ENCODE results near the gene ZNF526.

ZNF526 gene

DNA sequence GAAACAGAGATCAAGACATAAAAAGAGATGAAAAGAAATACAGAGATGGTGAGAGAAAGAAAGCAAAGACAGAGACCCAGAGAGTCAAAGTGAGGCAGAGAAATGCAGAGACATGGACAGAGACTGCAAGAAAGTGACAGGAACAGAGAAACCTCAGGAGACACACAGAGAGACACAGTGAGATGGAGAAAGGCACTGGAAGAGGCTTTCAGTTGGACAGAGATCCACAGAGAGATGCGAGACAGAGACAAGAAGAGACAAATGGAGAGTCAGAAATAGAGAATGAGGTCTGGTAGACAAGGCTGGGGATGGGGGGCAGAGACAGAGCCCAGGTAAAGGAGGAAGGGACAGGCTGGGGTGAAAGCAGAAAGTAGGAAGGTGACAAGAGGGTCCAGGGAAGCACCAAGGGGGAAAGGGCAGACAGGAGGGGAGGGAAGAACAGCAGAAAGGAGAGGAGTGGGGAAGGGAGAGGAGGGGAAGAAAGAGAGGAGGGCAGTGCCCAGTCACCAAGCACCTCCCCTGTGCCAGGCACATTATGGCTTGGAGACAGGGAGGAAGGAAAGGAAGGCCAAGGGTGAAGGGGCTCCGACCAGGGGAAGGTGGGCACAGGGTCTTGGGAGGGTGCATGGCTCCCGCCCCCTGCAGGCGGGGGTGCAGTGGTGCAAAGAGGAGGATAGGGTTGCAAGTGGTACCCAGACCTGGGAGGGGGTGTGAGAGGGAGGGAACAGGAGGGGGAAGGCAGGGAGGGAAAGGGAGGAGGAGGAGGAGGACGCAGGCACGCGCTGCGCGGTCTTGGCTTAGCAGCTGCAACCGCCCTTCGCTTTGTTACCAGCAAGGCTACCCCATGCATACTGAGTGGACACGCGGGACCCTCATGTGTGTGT, 41.1 kb upstream of the ZNF526 start:
- Histone ChIP-seq H3K9me3 (no peaks in the 10 kb centered on the region), H3K27me3 (peaks cover 0 to 60% of the 10 kb centered on the region in 2 donors), H3K4me3 (no peak overlapping the region), H3K4me1 (peaks cover 0 to 18% (median 11%) of the 10 kb centered on the region in 4 donors), H3K27ac (no peak overlapping the region), H3K36me3 (no peaks in the 10 kb centered on the region)
- TF ChIP-seq, protein P1, sequence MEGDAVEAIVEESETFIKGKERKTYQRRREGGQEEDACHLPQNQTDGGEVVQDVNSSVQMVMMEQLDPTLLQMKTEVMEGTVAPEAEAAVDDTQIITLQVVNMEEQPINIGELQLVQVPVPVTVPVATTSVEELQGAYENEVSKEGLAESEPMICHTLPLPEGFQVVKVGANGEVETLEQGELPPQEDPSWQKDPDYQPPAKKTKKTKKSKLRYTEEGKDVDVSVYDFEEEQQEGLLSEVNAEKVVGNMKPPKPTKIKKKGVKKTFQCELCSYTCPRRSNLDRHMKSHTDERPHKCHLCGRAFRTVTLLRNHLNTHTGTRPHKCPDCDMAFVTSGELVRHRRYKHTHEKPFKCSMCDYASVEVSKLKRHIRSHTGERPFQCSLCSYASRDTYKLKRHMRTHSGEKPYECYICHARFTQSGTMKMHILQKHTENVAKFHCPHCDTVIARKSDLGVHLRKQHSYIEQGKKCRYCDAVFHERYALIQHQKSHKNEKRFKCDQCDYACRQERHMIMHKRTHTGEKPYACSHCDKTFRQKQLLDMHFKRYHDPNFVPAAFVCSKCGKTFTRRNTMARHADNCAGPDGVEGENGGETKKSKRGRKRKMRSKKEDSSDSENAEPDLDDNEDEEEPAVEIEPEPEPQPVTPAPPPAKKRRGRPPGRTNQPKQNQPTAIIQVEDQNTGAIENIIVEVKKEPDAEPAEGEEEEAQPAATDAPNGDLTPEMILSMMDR (IDR thresholded peaks at IDR 0.05) = no peak
- intact Hi-C loops (cut with DNase I; ENCODE audit: low total_unique reads) = no loop called here
- DNase-seq = no peak

DNA sequence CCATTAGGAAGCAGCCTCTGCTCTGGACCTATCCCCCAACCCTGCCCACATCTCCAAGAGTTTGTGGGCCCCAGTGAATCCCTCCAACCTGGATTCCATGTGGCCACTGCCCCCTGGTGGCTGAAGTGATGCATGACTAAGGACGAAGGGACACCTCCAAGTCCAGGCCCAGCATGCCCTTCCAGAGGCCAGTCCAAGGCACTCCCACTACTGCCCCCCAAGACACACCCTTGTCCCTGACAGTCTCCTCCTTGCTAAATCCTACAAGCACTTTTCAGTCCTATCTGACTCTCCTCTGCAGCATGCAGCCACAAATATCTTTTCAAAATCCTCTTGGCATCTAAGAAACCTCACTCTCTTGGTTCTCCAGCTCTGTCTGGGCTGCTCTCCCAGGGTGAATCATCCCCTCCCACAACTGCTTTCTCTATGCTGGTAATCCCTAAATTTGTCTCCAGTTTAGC, 35.7 kb upstream of the ZNF526 start:
- H3K27me3 ChIP-seq = peaks cover 0 to 36% of the 10 kb centered on the region in 2 donors
- peak; percentile 73 to 79 for DNase-seq
- no peak overlapping the region for H3K27ac ChIP-seq
- no peak overlapping the region for H3K4me3 ChIP-seq
- H3K4me1 ChIP-seq = no peaks in the 10 kb centered on the region
- TF ChIP-seq, protein P1 (IDR thresholded peaks at IDR 0.05) = peak; percentile 81
- no peaks in the 10 kb centered on the region for H3K9me3 ChIP-seq
- no peaks in the 10 kb centered on the region for H3K36me3 ChIP-seq
- intact Hi-C loops (cut with DNase I; ENCODE audit: low total_unique reads) = loop anchor here (5.0 kb wide), 1 partner anchor 52 kb away; the partner anchor contains the start of gene POU2F2

DNA sequence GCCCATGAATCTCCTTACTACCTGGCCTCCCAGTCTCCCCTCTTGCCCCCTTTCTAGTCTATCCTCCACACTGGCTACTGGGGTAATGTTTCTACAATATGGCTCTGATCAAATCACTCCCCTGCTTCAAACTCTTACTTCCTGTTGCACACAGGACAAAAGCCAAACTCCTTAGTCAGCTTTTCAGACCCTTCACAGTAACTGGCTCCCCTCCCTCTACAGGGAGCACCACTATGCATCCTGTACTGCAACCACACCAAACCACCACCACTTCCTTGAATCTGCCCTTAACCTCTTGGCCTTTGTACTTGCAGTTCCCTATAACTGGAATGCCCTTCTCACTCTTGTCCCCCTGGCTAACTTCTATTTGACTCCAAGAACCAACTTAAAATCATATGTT, 34.8 kb upstream of the ZNF526 start:
- intact Hi-C loops (cut with DNase I; ENCODE audit: low total_unique reads) = no loop called here
- H3K27ac ChIP-seq = no peak overlapping the region
- no peaks in the 10 kb centered on the region for H3K4me1 ChIP-seq
- no peaks in the 10 kb centered on the region for H3K9me3 ChIP-seq
- H3K36me3 ChIP-seq = no peaks in the 10 kb centered on the region
- H3K4me3 ChIP-seq = no peak overlapping the region
- TF ChIP-seq, protein P1 (IDR thresholded peaks at IDR 0.05) = no peak
- DNase-seq = no peak
- peaks cover 0 to 28% of the 10 kb centered on the region in 2 donors for H3K27me3 ChIP-seq

DNA sequence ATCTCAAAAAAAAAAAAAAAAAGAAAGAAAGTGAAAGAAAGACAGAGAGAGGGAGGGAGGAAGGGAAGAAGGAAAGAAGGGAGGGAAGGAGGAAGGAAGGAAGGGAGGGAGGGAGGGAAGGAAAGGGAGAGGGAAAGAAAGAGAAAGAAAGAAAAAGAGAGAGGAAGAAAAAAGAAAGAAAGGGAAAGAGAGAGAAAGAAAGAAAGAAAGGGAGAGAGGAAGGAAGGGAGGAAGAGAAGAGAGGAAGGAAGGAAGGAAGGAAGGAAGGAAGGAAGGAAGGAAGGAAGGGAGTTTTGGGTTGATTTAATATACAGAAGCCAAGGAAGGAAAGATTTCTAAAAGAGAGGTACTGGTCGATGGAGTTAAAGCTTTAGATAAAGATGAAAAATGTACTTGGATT, 31.4 kb upstream of the ZNF526 start:
- Histone ChIP-seq H3K4me1 (no peaks in the 10 kb centered on the region), H3K27ac (no peak overlapping the region), H3K4me3 (no peak overlapping the region), H3K9me3 (no peaks in the 10 kb centered on the region), H3K27me3 (no peaks in the 10 kb centered on the region), H3K36me3 (no peaks in the 10 kb centered on the region)
- no peak for DNase-seq
- intact Hi-C loops (cut with DNase I; ENCODE audit: low total_unique reads) = no loop called here
- TF ChIP-seq, protein P1 (IDR thresholded peaks at IDR 0.05) = no peak

DNA sequence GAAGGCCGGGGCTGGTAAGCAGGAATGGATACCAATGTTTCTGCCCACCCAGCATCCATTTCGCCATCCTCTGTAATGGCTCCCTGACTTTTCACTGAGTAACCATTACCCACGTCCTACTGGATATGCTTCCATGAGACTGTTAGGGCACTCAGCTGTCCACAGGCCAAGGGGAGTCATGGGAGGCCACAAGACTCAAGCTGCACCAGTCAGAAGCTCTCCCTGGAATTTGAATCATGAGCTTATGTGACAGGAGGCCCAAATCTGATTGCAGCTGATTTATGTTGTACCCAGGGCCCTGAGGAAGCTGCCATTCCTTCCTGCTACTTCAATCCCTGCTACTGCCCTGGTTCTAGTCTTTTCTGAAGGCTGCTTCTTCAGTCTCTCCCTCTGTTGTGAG, 31.0 kb upstream of the ZNF526 start:
- Histone ChIP-seq H3K9me3 (no peaks in the 10 kb centered on the region), H3K27me3 (no peaks in the 10 kb centered on the region), H3K36me3 (no peaks in the 10 kb centered on the region), H3K27ac (no peak overlapping the region), H3K4me1 (no peaks in the 10 kb centered on the region), H3K4me3 (no peak overlapping the region)
- DNase-seq = no peak
- intact Hi-C loops (cut with DNase I; ENCODE audit: low total_unique reads) = no loop called here
- TF ChIP-seq, protein P1 (IDR thresholded peaks at IDR 0.05) = no peak

All from tibial artery (tissue), 4 donors.